ENCODE data around the gene NUP98.

DNA sequence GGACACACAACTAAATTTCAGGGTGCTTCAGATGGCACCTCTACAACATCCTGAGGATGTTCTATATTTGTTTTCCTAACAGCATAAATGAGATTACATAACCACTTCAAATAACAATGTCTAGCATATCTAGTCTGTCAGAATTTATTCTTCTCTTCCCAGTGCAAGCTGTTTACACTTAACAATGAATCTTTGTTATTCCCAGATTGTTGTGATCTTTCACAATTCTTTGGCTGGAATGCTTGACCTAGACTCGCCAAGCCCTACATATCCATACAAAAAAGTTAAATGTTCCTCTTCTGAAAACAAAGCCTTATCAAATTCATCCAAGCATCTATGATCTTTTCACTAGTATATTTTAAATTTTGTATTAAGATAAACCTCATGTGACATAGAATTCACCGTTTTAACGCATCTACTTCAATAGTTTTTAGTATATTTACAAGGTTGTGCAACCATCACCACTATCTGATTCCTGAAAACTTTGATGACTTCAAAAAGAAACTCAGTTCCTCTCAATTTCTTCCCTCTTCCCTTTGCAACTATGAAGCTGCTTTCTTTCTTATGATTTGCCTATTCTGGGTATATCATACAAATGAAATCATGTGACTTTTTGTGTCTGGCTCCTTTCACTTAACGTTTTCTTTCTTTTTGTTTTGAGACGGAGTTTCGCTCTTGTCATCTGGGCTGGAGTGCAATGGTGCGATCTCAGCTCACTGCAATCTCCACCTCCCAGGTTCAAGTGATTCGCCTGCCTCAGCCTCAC lies 64.5 kb downstream of the NUP98 start:
- TF ChIP-seq, protein P1, sequence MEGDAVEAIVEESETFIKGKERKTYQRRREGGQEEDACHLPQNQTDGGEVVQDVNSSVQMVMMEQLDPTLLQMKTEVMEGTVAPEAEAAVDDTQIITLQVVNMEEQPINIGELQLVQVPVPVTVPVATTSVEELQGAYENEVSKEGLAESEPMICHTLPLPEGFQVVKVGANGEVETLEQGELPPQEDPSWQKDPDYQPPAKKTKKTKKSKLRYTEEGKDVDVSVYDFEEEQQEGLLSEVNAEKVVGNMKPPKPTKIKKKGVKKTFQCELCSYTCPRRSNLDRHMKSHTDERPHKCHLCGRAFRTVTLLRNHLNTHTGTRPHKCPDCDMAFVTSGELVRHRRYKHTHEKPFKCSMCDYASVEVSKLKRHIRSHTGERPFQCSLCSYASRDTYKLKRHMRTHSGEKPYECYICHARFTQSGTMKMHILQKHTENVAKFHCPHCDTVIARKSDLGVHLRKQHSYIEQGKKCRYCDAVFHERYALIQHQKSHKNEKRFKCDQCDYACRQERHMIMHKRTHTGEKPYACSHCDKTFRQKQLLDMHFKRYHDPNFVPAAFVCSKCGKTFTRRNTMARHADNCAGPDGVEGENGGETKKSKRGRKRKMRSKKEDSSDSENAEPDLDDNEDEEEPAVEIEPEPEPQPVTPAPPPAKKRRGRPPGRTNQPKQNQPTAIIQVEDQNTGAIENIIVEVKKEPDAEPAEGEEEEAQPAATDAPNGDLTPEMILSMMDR (conservative IDR thresholded peaks at IDR 0.05; ENCODE audit: low read length) = no peak
- no peak for TF ChIP-seq EZH2phosphoT487 (IDR thresholded peaks at IDR 0.05; ENCODE audit: borderline replicate concordance, low read depth, low read length)

Data from OCI-LY7 (cell line).